Aorta (tissue), 5 donors: Measurements from ENCODE around the gene FBLN7. TPM values are rescaled to one million over a fixed set of nuclear protein-coding genes. Genes with fewer than 3 reads are reported as not detected.

Source experiments
- ATAC-seq: fragments of 200-7000 bp; cut with Tn5 transposase; one replicate; pipeline ENCODE4 v1.9.1; 2022; ENCODE audit warnings: moderate library complexity; ENCODE audit not compliant: low FRiP score
- DNase-seq, 2 donors: peaks; one replicate each; pipeline ENCODE4 v3.0.0-alpha.2; 2020
- H3K27ac ChIP-seq, 2 donors: one replicate each; pipeline ENCODE4 v1.5.1; 2013; ENCODE audit warnings: low read length in 2 of 2, mild to moderate bottlenecking in 2 of 2, moderate library complexity in 2 of 2, control low read depth in 1 of 2, inconsistent platforms in 1 of 2, low read depth in 1 of 2
- H3K27me3 ChIP-seq, 2 donors: one replicate each; pipeline ENCODE4 v1.6.1; 2013; ENCODE audit warnings: control low read depth in 1 of 2, low read length in 1 of 2, mild to moderate bottlenecking in 1 of 2, moderate library complexity in 1 of 2; ENCODE audit not compliant: insufficient read depth in 2 of 2, control insufficient read depth in 1 of 2
- H3K36me3 ChIP-seq, 2 donors: one replicate each; pipeline ENCODE4 v1.6.1; 2013; ENCODE audit warnings: control low read depth in 1 of 2, low read length in 1 of 2, mild to moderate bottlenecking in 1 of 2; ENCODE audit not compliant: insufficient read depth in 2 of 2, control insufficient read depth in 1 of 2
- H3K4me1 ChIP-seq, 2 donors: one replicate each; pipeline ENCODE4 v1.6.1; 2013; ENCODE audit warnings: low read length in 2 of 2, control low read depth in 1 of 2, mild to moderate bottlenecking in 1 of 2, moderate library complexity in 1 of 2; ENCODE audit not compliant: insufficient read depth in 2 of 2, control insufficient read depth in 1 of 2
- H3K4me3 ChIP-seq, 2 donors: one replicate each; pipeline ENCODE4 v1.5.1; 2013; ENCODE audit warnings: low read length in 2 of 2, control low read depth in 1 of 2, mild to moderate bottlenecking in 1 of 2
- H3K9me3 ChIP-seq: one replicate; pipeline ENCODE4 v1.6.1; 2013; ENCODE audit warnings: mild to moderate bottlenecking, low read length; ENCODE audit not compliant: control insufficient read depth
- WGBS, 2 donors: extraction: QIAGEN DNeasy Blood & Tissue Kit; methylation state at CpG; one replicate each; pipeline ENCODE4 v1.1.7; 2013; 5-methylcytosine and 5-hydroxymethylcytosine counted together
- intact Hi-C, 2 donors: fragments of 100-400 bp; cut with DNase I; formaldehyde crosslinking; loops; one replicate each; pipeline versions ENCODE4 v1.14.2 to v1.15.0; 2022
- polyA plus RNA-seq, 2 donors: library from polyadenylated mRNA; stranded (reverse); fragments of 200-250 nt; gene quantifications; one replicate each; pipeline ENCODE4 v1.2.3, GENCODE V29; 2013
- total RNA-seq, 2 donors: library from RNA; stranded (reverse); fragmentation: NEBNext Ultra II Directional; extraction: Animal tissue kit (Norgen Biotek cat#: 25700); gene quantifications; one replicate each; pipeline ENCODE4 v1.2.1, GENCODE V29; 2021
- donor health status: healthy with polysubstance abuse.
- donor health status: Bipolar disorder and iron deficiency.
- donor health status: DM: no; HTN: no; CAD: no.
- donor health status: DM: no; HTN: no; CAD: no.
- donor health status: DM: yes; HTN: yes; CAD: no.

FBLN7 gene
- total and polyA plus RNA-seq, 4 donors, result 2.6 to 13.5 (median 5.3) TPM

DNA sequence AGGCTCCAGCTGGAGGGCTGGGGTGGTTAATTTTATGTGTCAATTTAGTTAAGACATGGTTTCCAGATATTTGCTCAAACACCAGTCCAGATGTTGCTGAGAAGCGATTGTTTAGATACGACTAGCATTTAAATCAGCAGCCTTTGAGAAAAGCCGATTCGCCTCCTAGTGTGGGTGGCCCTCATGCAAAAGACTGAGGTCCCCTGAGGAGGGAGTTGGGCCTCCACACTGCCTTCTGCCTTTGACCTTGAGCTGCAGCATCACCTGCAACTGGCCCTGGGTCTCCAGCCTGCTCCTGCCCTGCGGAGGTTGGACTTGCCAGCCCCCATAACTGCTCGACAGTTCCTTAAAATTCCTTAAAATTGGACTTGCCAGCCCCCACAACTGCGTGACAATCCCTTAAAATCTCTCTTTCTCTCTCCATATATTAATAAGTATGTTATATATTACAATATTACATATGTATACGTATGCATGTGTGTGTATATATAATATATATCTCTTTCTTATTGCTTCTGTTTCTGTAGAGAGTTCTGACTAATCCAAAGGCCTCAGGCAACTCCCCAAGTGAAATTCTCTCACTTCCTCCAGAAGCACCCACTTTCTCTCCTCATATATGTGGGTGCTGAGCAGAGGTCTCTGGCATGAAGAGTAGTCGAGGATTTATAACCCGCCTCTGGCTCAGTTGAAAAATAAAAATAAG is 14.4 kb downstream of the FBLN7 start:
- H3K4me3 ChIP-seq, result no peak overlapping the region
- intact Hi-C loops, result no loop called here
- H3K36me3 ChIP-seq, result no peaks in the 10 kb centered on the region
- ATAC-seq, result no peak
- WGBS, 2 donors, result 96% methylated on average over 10 of the region's 10 CpGs
- H3K9me3 ChIP-seq, result no peaks in the 10 kb centered on the region
- DNase-seq, result peak in 1 of 2 donors; percentile 9
- H3K4me1 ChIP-seq, result no peaks in the 10 kb centered on the region
- no peak overlapping the region for H3K27ac ChIP-seq
- no peaks in the 10 kb centered on the region for H3K27me3 ChIP-seq

DNA sequence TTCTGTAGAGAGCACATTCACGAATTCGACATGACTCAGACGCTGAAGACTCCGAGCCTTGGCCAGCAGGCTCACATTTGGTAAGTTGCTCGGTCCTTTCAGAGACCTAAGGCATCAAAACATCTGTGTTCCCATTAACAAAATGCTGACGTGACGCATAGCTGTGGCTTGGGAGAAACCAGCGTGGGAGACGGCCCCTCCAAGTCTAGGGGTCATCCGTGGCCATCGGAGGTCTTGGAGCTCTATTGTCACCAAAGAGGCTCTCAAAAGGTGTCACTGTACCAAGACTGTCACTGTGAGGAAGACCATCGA is 14.9 kb downstream of the FBLN7 start:
- Histone ChIP-seq H3K27ac (no peak overlapping the region), H3K27me3 (no peaks in the 10 kb centered on the region), H3K4me1 (no peaks in the 10 kb centered on the region), H3K36me3 (no peaks in the 10 kb centered on the region), H3K4me3 (no peak overlapping the region), H3K9me3 (no peaks in the 10 kb centered on the region)
- no peak for ATAC-seq
- DNase-seq, result peak in 1 of 2 donors; percentile 57
- intact Hi-C loops, result no loop called here
- 91 to 92% methylated on average over 12 of the region's 12 CpGs for WGBS, 2 donors

DNA sequence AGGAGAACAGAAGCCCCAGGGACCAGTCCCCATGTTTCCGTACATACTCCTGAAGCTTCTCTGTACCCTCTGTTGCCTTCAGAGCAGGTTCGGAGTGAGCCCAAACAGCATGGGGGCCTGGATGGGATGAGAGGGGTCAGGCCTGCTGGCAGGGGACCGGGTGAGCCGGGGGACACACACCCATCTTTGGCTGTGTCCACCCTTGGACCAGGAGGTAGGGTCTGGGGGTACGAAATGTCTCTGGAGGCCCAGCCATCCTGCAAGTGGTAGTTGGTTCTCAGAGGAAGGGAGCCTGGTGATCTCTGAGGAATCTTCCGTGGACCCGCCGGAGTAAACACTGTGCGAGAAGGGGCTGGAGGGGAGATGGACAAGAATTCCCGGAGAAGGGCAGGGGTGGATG is 15.3 kb downstream of the FBLN7 start:
- H3K27ac ChIP-seq, result no peak overlapping the region
- no peaks in the 10 kb centered on the region for H3K4me1 ChIP-seq
- H3K9me3 ChIP-seq, result no peaks in the 10 kb centered on the region
- intact Hi-C loops, result no loop called here
- no peaks in the 10 kb centered on the region for H3K27me3 ChIP-seq
- 97 to 98% methylated on average over 10 of the region's 10 CpGs for WGBS, 2 donors
- ATAC-seq (no peak), DNase-seq (peak in 1 of 2 donors; percentile 40)
- no peaks in the 10 kb centered on the region for H3K36me3 ChIP-seq
- no peak overlapping the region for H3K4me3 ChIP-seq

DNA sequence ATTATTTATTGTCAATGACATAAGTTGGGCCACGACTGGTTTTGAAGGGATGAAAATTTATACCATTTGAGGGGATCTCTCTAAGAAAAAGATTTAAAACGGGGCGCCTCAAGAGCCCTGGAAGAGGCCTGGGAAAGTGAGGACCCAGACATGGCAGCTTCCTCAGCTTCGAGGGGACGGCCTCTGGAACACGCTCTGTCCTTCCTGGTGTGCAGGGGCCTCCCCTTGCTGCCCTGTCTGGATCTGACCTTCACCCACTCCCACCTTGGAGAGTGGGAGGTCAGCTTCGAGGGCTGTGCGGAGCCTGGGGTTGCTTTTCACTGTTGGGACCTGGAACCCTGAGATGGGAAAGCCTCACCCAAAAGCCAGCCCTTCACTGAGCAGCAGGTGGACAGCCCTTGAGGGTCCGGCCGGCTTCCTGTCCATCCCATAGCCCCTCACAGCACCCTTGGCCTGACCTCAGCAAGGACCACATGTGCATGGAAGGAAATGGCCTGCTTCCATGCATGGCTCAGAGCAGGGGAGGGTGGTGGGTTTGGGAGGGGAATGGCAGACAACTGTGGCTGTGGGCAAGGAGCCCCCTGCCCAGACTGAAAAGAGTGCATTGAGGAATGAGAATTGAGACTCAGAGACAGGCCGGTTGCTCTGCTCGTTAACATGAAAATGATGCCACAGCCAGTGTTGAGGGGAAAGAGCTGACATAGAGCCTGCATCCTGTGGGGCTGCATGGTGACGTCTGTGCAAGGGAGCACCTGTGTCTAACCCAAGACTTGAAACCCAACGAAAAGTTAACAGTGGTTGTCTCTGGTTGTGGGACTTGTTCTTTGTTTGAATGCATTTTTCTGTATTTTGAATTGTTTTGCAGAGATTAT is 16.3 kb downstream of the FBLN7 start:
- Histone ChIP-seq H3K4me1 (no peaks in the 10 kb centered on the region), H3K4me3 (no peak overlapping the region), H3K27me3 (no peaks in the 10 kb centered on the region), H3K36me3 (no peaks in the 10 kb centered on the region), H3K9me3 (no peaks in the 10 kb centered on the region), H3K27ac (no peak overlapping the region)
- no peak for ATAC-seq
- intact Hi-C loops, result no loop called here
- 80 to 88% methylated on average over 14 of the region's 14 CpGs for WGBS, 2 donors
- DNase-seq, result peak in 1 of 2 donors; percentile 8

DNA sequence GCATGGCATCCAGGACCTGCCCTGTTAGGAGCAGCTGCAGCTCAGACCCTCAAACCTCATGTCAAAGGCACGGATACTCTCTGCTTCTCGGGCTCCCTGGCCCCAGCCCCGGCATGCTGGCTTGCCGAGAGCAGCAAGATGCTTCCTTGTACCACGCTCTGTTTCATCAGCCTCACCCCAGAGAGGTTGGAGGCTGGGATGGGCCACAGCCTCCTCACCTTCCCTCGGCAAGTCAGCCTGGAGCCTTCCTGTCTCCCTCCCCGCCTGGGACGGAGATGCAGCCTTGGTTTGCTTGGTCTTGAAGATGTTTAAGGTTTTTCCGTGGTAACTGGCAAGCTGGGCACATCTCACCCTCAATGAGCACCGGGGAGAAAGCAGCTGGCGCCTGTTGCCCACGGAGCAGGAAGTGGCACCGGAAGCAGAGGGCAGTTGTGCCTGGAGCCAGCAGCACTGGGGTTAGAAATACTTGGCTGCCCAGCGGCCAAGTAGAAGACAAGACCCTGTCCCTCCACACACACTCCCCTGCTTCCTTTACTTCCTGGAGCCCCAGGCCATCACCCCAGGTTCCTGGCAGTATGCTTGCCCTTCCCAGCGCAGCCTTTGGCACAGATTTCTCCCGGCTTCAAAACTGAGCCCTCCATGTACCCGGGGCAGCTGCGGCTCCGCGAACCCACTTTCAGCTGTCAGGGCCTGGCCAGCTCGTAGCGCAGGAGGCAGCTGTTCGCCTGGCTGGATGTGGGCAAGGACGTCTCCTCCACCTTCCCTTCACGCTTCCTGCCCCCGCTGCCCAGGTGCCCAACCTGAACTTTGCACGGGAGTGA is 17.4 kb downstream of the FBLN7 start:
- H3K9me3 ChIP-seq, result no peaks in the 10 kb centered on the region
- no peak overlapping the region for H3K27ac ChIP-seq
- no peak overlapping the region for H3K4me3 ChIP-seq
- no peaks in the 10 kb centered on the region for H3K36me3 ChIP-seq
- intact Hi-C loops, result no loop called here
- 87% methylated on average over 27 of the region's 27 CpGs for WGBS, 2 donors
- no peaks in the 10 kb centered on the region for H3K27me3 ChIP-seq
- DNase-seq, result no peak
- no peaks in the 10 kb centered on the region for H3K4me1 ChIP-seq
- ATAC-seq, result peak; percentile 31

DNA sequence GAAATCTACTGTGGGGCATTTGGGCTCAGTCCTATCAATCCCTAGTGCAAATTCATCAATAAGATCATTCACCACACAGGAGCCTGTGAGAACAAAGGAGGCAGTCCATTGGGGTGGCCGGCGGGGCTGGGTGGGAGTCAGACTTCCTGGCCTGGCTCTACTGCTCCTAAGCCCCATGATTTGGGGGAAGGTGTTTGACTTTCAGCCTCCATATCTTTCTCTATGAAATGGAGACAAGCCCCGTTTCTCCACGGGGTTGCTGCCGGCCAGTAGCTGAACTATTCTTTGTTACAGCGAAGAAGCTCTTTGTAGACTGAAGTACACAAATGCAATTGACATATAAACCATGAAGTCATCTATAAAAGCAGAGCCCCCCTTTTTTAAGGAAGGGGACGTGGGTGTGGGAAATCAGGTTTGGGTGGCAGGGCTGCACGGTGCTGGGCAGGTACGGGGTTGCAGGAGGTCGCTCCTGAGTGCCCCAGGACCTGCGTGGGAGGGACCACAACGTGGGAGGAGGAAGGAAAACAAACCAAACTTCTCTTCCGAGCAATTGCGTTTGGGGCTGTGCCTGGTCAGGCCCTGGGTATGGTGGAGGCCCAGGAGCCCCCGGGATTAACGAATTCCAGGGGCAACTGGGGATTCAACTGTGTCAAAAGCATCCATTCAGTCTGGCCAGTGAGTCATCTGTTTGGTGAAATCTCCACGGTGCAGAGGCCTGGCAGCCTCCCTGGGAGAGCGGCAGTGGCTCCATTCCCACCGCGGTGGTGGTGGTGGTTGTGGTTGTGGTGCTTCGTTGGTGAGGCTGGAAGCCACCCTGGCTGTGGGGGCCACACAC is 18.2 kb downstream of the FBLN7 start:
- H3K9me3 ChIP-seq, result no peaks in the 10 kb centered on the region
- no peaks in the 10 kb centered on the region for H3K36me3 ChIP-seq
- H3K4me1 ChIP-seq, result no peaks in the 10 kb centered on the region
- no peaks in the 10 kb centered on the region for H3K27me3 ChIP-seq
- H3K27ac ChIP-seq, result no peak overlapping the region
- 73 to 81% methylated on average over 21 of the region's 21 CpGs for WGBS, 2 donors
- no peak for DNase-seq
- no peak for ATAC-seq
- intact Hi-C loops, result no loop called here
- H3K4me3 ChIP-seq, result no peak overlapping the region

DNA sequence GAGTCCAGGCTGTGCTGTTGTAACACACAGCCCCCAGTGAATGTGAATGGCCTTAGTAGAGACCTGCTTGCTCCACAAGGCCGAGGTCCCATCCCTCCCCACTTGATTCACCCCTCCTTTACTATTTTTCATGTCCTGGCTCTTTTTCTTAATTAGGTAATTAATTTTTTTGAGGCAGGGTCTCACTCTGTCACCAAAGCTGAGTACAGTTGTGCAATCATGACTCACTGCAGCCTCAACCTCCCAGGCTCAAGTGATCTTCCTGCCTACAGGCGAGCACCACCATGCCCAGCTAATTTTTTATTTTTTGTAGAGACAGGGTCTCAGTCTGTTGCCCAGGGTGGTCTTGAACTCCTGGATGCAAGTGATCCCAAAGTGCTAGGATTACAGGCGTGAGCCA is 19.3 kb downstream of the FBLN7 start:
- no peaks in the 10 kb centered on the region for H3K9me3 ChIP-seq
- no peaks in the 10 kb centered on the region for H3K36me3 ChIP-seq
- H3K27me3 ChIP-seq, result no peaks in the 10 kb centered on the region
- ATAC-seq (no peak), DNase-seq (no peak)
- intact Hi-C loops, result no loop called here
- no peak overlapping the region for H3K4me3 ChIP-seq
- H3K4me1 ChIP-seq, result no peaks in the 10 kb centered on the region
- no peak overlapping the region for H3K27ac ChIP-seq
- WGBS, 2 donors, result 48 to 85% methylated on average over 3 of the region's 3 CpGs

DNA sequence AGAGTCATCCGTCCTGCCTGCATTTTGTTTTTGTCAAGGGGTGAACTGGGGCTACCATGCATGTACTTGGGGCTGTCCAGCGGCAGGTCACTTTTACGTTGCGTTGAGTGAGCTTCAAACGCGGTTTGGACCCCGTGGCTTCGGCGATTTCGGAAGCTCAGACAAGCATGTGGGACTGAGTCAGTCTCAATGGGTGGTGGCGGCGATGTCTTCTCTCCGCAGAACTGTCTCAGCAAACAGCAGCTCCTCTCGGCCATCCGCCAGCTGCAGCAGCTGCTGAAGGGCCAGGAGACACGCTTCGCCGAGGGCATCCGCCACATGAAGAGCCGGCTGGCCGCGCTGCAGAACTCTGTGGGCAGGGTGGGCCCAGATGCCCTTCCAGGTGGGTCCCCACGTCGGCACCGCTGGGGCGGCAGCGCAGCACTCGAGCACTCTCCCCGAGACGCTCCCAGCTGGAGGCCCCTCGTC is 21.3 kb downstream of the FBLN7 start:
- no peaks in the 10 kb centered on the region for H3K4me1 ChIP-seq
- no peaks in the 10 kb centered on the region for H3K27me3 ChIP-seq
- no peak for ATAC-seq
- H3K9me3 ChIP-seq, result no peaks in the 10 kb centered on the region
- H3K4me3 ChIP-seq, result no peak overlapping the region
- WGBS, 2 donors, result 96 to 97% methylated on average over 31 of the region's 31 CpGs
- intact Hi-C loops, result no loop called here
- no peaks in the 10 kb centered on the region for H3K36me3 ChIP-seq
- peak in 1 of 2 donors; percentile 55 for DNase-seq
- H3K27ac ChIP-seq, result no peak overlapping the region
